Measurements from ENCODE around the gene STK16.

- TF ChIP-seq ATF3 (IDR thresholded peaks at IDR 0.05): no peak
- no peak for TF ChIP-seq GABPA (IDR thresholded peaks at IDR 0.05 in 1 of 2, conservative IDR thresholded peaks at IDR 0.05 in 1 of 2)
- TF ChIP-seq CTCF (IDR thresholded peaks at IDR 0.05; ENCODE audit: low read depth, low read length, missing input control): no peak
- no peak for TF ChIP-seq ZBTB33 (IDR thresholded peaks at IDR 0.05)
- TF ChIP-seq JUND (IDR thresholded peaks at IDR 0.05): no peak
- no peak for TF ChIP-seq HNF4A (conservative IDR thresholded peaks at IDR 0.05)
- TF ChIP-seq RAD21 (IDR thresholded peaks at IDR 0.05): no peak
- no peak for TF ChIP-seq EGR1 (IDR thresholded peaks at IDR 0.05; ENCODE audit: low read depth in 2 of 2)
- TF ChIP-seq SP1 (IDR thresholded peaks at IDR 0.05): no peak
- no peak for TF ChIP-seq NR2F2 (IDR thresholded peaks at IDR 0.05)
Measured at GRCh38 chr2:219266886-219267285, 21.6 kb downstream of the STK16 start.

Measured in liver (tissue), 3 donors.